GM19467 (cell line): Measurements from ENCODE around the gene SLC19A3.
"Not testable (repeated sequence)": the region's sequence is repeated elsewhere in the genome, so short reads cannot be mapped to it uniquely, and the experiment has no call there.

ENCODE experiments used
- ATAC-seq: cut with Tn5 transposase; IDR thresholded peaks from one replicate; pipeline ENCODE4 v1.9.1; 2021; ENCODE audit warnings: mild to moderate bottlenecking, moderate library complexity; ENCODE audit not compliant: unreplicated experiment

Gene SLC19A3

GRCh38 chr2:227703961-227704360 lies 13.9 kb downstream of the SLC19A3 start:
- ATAC-seq: no peak

GRCh38 chr2:227703280-227703732 lies 14.5 kb downstream of the SLC19A3 start:
- ATAC-seq: no peak

- ATAC-seq: no peak
These were observed 16.3 kb downstream of the SLC19A3 start for GRCh38 chr2:227701556-227701955.

- ATAC-seq: no peak
These were observed 20.7 kb downstream of the SLC19A3 start for GRCh38 chr2:227696990-227697679.

DNA sequence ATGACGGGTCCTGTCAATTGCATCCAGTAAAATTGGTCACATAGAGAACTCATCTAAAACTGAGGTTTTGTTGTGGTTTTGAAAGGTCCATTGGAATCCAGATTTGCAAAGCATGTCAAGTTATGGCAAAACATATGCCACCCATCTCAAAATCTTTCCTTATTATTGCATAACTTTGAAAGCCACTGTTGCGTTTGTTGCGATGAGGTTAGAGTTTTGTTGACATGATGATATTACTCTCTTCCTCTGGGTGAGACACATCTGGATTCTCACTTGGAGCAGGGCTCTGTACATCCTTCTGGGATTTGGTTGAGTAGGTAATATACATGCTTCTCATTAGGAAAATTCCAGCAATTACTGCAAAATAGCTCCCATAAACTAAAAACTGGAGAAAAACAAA lies 30.6 kb downstream of the SLC19A3 start:
- ATAC-seq: no peak

DNA sequence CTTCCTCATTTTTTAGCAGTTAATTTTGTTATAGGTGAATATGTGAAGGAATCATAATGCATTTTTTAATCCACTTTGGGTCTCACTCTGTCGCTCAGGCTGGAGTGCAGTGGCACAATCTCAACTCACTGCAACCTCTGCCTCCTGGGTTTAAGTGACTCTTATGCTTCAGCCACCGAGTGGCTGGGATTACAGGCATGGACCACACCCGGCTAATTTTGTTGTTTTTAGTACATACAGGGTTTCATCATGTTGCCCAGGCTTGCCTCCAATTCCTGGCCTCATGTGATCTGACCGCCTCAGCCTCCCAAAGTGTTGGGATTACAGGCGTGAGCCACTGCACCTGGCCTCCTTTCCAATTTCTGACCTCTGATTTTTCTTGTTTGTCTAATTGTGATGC lies 33.6 kb downstream of the SLC19A3 start:
- no peak for ATAC-seq

DNA sequence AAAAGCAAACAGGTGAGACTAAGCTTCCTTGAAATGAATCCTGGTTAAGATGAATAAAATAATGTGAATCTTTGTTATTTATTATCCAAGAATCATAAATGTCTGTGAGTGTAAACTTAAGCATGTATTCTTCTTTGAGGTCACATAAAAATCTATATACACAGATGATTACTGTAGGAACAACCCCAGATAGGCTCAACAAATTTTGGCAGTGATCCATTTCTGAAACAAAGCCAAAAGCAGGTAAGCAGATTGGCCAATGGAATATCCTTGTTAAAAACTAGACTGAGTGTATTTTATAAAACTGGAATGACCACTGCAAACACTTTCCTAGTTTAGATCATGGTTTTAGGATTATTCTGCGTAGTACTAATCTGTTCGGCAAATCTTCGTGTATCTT lies 39.9 kb downstream of the SLC19A3 start:
- no peak for ATAC-seq

GRCh38 chr2:227674485-227674884 lies 43.3 kb downstream of the SLC19A3 start:
- no peak for ATAC-seq

DNA sequence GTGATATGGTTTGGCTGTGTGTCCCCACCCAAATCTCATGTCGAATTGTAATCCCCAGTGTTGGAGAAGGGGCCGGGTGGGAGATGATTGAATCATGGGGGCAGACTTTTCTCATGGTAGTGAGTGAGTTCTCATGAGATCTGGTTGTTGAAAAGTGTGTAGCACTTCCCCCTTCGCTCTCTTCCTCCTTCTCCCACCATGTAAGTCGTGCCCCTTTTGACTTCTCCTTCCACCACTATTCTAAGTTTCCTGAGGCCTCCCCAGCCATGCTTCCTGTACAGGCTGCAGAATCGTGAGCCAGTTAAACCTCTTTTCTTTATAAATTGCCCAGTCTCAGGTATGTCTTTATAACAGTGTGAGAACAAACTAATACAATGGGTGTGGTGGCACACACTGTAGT lies 44.2 kb downstream of the SLC19A3 start:
- ATAC-seq: not testable (repeated sequence)

DNA sequence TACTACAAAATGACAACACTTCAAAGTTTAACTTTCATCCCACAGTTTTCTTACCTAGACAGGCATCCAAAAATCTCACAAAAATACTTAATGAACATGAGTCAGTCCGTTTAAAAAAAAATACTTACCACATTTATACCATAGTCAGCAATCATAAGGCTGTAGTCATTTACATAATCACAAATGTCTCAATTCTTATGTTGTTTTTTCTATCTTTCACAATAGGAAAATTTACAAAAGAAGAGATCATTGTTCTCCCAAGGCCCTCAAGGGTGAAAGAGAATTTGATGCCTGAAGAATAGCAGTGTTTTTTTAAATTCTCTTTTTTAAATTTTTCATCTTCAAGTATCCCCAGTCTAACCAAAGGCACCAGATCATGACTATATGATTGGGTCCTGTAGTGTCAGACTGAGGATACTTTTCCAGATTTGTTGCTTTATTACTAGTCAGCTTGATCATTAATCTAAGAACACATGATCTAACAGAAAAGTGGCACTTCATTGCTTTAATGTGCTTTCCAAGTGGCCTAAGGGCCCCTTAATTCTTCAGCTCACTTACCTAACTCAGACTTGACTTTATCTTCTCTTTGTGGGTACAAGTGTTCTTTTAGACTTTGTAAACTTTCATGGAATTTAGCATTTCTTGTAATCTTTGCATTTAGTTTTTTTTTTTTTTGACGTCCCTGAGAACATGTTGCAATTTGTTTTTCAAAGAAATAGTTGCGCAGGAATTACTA lies 46.5 kb downstream of the SLC19A3 start:
- no peak for ATAC-seq

GRCh38 chr2:227666631-227667170 lies 51.1 kb downstream of the SLC19A3 start, which contains the start of gene SCYGR5:
TSS of gene SCYGR5 (plus strand) at chr2:227666804. CDS start at chr2:227666804, 0 bp downstream.
- not testable (repeated sequence) for ATAC-seq

GRCh38 chr2:227665189-227665940 lies 52.5 kb downstream of the SLC19A3 start:
- no peak for ATAC-seq

- no peak for ATAC-seq
These were observed 56.0 kb downstream of the SLC19A3 start for GRCh38 chr2:227661827-227662226.

DNA sequence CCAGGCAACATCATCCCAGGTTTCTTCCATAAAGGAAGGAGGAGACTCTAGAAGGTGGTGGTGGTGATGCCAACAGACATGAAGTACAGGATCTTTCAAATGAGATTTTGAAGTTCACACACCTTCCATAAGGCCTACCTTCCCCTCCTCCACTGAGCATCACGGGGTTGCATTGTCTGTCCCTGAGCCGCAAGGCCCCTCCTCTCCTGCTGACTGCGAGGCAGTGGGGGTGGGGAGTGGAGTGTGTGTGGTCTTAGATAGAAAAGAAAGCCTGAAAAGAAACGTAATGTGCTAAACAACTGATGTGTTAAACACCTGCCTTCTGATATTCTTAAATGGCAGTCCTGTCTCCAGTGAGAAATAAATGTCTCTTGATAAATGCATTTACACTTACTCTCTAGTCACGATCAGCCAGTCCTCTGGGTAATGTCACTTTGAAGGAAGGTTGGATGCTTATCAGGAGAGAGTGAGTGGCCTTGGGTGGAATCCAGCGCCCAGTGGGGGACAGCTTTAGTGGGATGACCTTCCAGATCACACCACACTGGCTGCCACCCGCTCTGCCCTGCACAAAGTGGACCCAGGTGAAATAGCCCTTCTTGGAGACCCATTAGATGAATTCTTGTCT lies 56.7 kb downstream of the SLC19A3 start:
- ATAC-seq: no peak

GRCh38 chr2:227657199-227657845 lies 60.5 kb downstream of the SLC19A3 start:
- ATAC-seq: no peak

GRCh38 chr2:227655454-227655853 lies 62.4 kb downstream of the SLC19A3 start:
- no peak for ATAC-seq

DNA sequence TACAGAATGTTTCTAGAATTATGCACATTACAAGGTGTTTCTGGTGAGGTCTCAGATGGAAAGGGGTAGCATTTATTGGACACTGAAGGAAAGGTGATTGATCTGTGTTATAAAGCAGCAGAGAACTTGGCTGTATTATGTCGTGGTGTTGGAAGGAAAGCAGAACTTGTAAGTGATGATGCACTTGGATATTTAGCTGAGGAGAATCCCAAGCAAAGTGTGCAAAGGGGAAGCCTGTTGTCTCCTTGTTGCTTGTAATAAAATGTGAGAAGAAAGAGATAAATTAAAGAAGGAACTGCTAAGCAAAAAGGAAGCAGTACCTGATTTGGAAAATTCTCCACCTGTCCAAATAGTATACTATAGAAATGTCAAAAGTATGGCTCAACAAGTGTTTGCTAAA lies 63.4 kb downstream of the SLC19A3 start:
- ATAC-seq: no peak

DNA sequence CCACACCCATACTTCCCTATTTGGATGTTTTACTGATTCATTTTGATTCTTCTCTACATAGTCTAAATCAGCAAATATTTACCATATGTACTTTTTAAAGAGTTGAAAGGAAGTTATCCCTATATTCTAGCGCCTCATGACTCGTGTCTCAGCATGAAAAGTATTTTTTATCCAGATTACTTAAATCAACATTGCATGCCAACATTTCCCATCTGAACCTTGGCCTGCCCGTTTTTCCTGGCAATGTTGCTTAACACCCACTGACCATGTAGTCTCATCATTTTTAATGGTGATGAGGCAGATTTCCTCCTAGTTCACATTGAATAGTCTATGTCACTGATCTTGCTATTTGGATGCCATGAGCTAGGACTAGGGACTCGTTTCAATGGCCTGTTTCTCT lies 64.4 kb downstream of the SLC19A3 start:
- no peak for ATAC-seq

GRCh38 chr2:227643990-227644551 lies 73.8 kb downstream of the SLC19A3 start:
- no peak for ATAC-seq

DNA sequence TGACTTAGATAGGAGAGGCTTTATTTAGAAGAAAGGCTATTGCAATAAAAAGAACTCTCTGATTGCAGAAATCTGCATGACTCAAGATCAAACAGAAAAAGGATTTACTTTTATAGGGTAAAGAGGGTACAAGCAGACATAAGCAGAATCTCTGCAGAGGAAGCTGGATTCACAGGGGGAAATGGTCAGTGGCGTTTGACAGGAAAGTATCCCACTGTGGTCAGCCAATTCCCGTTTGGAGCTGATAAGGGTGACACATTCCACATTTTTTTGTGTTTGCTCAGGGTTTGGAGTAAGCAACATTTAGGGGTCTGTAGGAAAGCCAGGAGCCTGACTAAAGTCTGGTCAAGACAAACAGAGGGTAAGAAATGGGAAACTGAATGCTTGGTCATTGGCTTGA lies 75.2 kb downstream of the SLC19A3 start:
- no peak for ATAC-seq
